ENCODE data around the gene MARK4.

DNA sequence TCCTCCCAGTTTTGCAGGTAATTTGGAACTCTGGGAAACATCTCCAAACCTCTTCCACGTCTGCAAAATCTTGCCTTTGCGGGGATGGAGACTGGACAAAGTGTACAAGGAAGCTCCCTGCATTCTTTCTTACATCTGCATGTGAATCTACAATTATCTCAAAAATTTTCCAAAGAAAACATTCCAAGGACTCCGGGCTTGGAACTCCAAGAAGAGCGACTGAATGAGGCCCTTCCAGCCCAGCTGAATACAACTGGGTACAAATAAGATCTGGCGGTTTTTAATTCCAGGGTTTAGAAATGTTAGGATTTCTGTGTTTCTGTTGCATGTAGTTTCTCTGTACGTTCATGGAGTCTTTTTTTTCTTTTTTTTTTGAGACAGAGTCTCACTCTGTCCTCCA, 34.4 kb upstream of the MARK4 start:
- TF ChIP-seq, protein P1, sequence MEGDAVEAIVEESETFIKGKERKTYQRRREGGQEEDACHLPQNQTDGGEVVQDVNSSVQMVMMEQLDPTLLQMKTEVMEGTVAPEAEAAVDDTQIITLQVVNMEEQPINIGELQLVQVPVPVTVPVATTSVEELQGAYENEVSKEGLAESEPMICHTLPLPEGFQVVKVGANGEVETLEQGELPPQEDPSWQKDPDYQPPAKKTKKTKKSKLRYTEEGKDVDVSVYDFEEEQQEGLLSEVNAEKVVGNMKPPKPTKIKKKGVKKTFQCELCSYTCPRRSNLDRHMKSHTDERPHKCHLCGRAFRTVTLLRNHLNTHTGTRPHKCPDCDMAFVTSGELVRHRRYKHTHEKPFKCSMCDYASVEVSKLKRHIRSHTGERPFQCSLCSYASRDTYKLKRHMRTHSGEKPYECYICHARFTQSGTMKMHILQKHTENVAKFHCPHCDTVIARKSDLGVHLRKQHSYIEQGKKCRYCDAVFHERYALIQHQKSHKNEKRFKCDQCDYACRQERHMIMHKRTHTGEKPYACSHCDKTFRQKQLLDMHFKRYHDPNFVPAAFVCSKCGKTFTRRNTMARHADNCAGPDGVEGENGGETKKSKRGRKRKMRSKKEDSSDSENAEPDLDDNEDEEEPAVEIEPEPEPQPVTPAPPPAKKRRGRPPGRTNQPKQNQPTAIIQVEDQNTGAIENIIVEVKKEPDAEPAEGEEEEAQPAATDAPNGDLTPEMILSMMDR (IDR thresholded peaks at IDR 0.05) = no peak
- TF ChIP-seq POLR2A (IDR thresholded peaks at IDR 0.05) = no peak
